T-helper 17 cell (primary cell): Measurements from ENCODE around the gene RCAN2. TPM values are rescaled to one million over a fixed set of nuclear protein-coding genes. Genes with fewer than 3 reads are reported as not detected.

Experiments
- total RNA-seq, 4 donors: library from RNA in 2 of 4; stranded (reverse) in 2 of 4; gene quantifications; one replicate each; pipeline ENCODE4 v1.2.3 and lab custom pipeline; 2022 to 2026

Gene RCAN2
- total RNA-seq, 2 donors from 2014 or later, result not detected

Other genes starting within 250 kb of the RCAN2 start
- not detected for gene CYP39A1, start 161.4 kb upstream of the RCAN2 start, total RNA-seq
- 1 to 10 TPM in 1 of 2 donors, not detected in 1; 1.6 TPM for gene SLC25A27, start 161.5 kb upstream of the RCAN2 start, total RNA-seq
- not detected for gene TDRD6, start 196.4 kb upstream of the RCAN2 start, total RNA-seq
- gene PLA2G7, start 243.9 kb upstream of the RCAN2 start, total RNA-seq, result under 1 TPM in 1 of 2 donors, not detected in 1; 0.20 TPM